HepG2 (cell line): Measurements from ENCODE around the gene ELF1. TPM values are rescaled to one million over a fixed set of nuclear protein-coding genes. Genes with fewer than 3 reads are reported as not detected.

Experiments
- AGO2 ChIP-seq: fragments of 200-400 bp; formaldehyde crosslinking; optimal IDR thresholded peaks from 2 replicates; pipeline ENCODE3; 2017; ENCODE audit warnings: mild to moderate bottlenecking, low read depth, low read length, moderate library complexity
- ARID4A ChIP-seq: sonication (generic); formaldehyde crosslinking; IDR thresholded peaks from 2 replicates; pipeline ENCODE4 v1.5.0; 2020; ENCODE audit warnings: mild to moderate bottlenecking, missing genetic modification reagents, borderline replicate concordance
- JUNB ChIP-seq: sonication (generic); formaldehyde crosslinking; IDR thresholded peaks from 2 replicates; pipeline ENCODE4 v1.8.0; 2022; ENCODE audit warnings: missing genetic modification reagents, mild to moderate bottlenecking, borderline replicate concordance
- NFAT5 ChIP-seq: sonication (generic); formaldehyde crosslinking; IDR thresholded peaks from 2 replicates; pipeline ENCODE4 v1.4.0; 2020; ENCODE audit warnings: missing genetic modification reagents
- PAF1 ChIP-seq: IDR thresholded peaks from 2 replicates; pipeline ENCODE4 v1.6.1; 2016; ENCODE audit warnings: missing genetic modification reagents, missing compliant biosample characterization
- SALL1 ChIP-seq: sonication (generic); formaldehyde crosslinking; IDR thresholded peaks from 2 replicates; pipeline ENCODE4 v1.8.0; 2022; ENCODE audit warnings: mild to moderate bottlenecking, missing genetic modification reagents
- ZBTB42 ChIP-seq: sonication (generic); formaldehyde crosslinking; IDR thresholded peaks from 2 replicates; pipeline ENCODE4 v1.5.0; 2020; ENCODE audit warnings: mild to moderate bottlenecking, missing genetic modification reagents
- ZIK1 ChIP-seq: sonication (generic); formaldehyde crosslinking; IDR thresholded peaks from 2 replicates; pipeline ENCODE4 v1.5.0; 2020; ENCODE audit warnings: mild to moderate bottlenecking, low read depth, missing genetic modification reagents, borderline replicate concordance
- ZNF225 ChIP-seq: sonication (generic); formaldehyde crosslinking; IDR thresholded peaks from 2 replicates; pipeline ENCODE4 v1.4.0; 2020; ENCODE audit warnings: mild to moderate bottlenecking, missing genetic modification reagents
- ZNF660 ChIP-seq: sonication (generic); formaldehyde crosslinking; IDR thresholded peaks from 2 replicates; pipeline ENCODE4 v1.5.1; 2020; ENCODE audit warnings: mild to moderate bottlenecking, low read depth, missing genetic modification reagents, borderline replicate concordance
- polyA plus RNA-seq, 8 experiments: library from polyadenylated mRNA; depleted of rRNA in 3 of 8; stranded (reverse) in 7 of 8; unstranded in 1 of 8; fragments of >200 nt; fragmentation: Illumina TruSeq in 4 of 8; extraction: Trizol in 4 of 8; gene quantifications; 2 replicates each; pipeline versions ENCODE4 v1.2.1 to v1.2.3, GENCODE V29; 2011 to 2016; ENCODE audit warnings: low read depth in 4 of 8, missing spikeins in 1 of 8, mixed read lengths in 1 of 8; ENCODE audit not compliant: insufficient read depth in 1 of 8
- total RNA-seq, 5 experiments: library from RNA; depleted of rRNA; stranded (reverse); fragments of >200 nt; fragmentation: Illumina TruSeq; extraction: Trizol; gene quantifications; 2 replicates each; pipeline ENCODE4 v1.2.3, GENCODE V29; 2016; ENCODE audit warnings: low read depth in 1 of 5
- TF ChIP-seq, protein P1 (sequence below): sonication (generic); formaldehyde crosslinking; conservative IDR thresholded peaks from 2 replicates; pipeline ENCODE4 v1.8.0; 2022; ENCODE audit warnings: mild to moderate bottlenecking, moderate library complexity, missing genetic modification reagents

ELF1 gene
- total and polyA plus RNA-seq, 2 of the 13 experiments (the other 11 are each of a cell fraction or from before 2014, with no cell fraction given), result 24.6 to 71.5 TPM

- TF ChIP-seq NFAT5 (CRISPR knock-in tag) (no peak), SALL1 (CRISPR knock-in tag) (peak; percentile 84), AGO2 (peak; percentile 89), JUNB (CRISPR knock-in tag) (no peak; the same call in 1 of the 2 replicates), ZIK1 (CRISPR knock-in tag) (peak; percentile 80; the same call in 1 of the 2 replicates), ZNF225 (CRISPR knock-in tag) (peak; percentile 26; the same call in 1 of the 2 replicates), ZBTB42 (CRISPR knock-in tag) (no peak), ZNF660 (CRISPR knock-in tag) (no peak), PAF1 (CRISPR knock-in tag) (no peak), ARID4A (CRISPR knock-in tag) (peak; percentile 91)
- TF ChIP-seq, protein P1, sequence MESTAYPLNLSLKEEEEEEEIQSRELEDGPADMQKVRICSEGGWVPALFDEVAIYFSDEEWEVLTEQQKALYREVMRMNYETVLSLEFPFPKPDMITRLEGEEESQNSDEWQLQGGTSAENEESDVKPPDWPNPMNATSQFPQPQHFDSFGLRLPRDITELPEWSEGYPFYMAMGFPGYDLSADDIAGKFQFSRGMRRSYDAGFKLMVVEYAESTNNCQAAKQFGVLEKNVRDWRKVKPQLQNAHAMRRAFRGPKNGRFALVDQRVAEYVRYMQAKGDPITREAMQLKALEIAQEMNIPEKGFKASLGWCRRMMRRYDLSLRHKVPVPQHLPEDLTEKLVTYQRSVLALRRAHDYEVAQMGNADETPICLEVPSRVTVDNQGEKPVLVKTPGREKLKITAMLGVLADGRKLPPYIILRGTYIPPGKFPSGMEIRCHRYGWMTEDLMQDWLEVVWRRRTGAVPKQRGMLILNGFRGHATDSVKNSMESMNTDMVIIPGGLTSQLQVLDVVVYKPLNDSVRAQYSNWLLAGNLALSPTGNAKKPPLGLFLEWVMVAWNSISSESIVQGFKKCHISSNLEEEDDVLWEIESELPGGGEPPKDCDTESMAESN, result peak; percentile 58; the same call in 1 of the 2 replicates
Measured at GRCh38 chr13:41061075-41061913, 42.2 kb upstream of the ELF1 start, which contains the start of gene WBP4 (continued).
